C4-2B (cell line): ENCODE results near the gene KRT10.

Experiments used
- ZFX ChIP-seq: fragments of 450-650 bp; IDR thresholded peaks from 2 replicates; pipeline ENCODE4 v1.6.1; 2017
- TF ChIP-seq, protein P1 (sequence below): fragments of 450-650 bp; conservative IDR thresholded peaks from 2 replicates; pipeline ENCODE4 v1.5.1; 2017; ENCODE audit warnings: mild to moderate bottlenecking

DNA sequence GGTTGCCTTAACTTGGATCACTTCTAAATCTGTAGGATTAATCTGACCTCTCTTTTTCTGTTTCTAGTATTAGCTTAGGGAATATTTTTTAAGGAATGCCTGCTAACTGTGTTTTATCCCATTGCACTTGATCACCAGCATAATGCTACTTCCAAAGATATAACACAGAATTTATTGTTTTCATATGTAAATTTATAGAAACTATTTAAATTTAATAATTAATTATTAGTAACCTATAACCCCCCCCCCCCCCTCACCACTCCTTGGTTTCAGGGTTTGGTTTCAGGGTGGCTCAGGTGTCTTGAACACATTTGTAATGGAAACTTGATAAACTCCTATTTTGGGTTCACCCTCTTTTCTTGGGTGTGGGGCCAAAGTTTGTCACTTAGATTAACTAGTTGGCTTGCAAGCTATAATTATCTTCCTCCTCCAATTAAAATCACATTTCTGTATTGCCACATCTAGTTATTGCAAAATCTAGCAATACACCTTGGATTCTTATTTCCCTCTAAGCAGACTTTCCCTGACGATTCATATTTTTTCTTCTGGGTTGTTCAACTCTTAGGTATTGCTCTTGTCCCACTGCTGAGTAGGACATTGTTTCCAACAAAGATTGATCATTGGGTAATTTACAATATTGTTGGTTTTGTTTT is 26.3 kb upstream of the KRT10 start:
- TF ChIP-seq, protein P1, sequence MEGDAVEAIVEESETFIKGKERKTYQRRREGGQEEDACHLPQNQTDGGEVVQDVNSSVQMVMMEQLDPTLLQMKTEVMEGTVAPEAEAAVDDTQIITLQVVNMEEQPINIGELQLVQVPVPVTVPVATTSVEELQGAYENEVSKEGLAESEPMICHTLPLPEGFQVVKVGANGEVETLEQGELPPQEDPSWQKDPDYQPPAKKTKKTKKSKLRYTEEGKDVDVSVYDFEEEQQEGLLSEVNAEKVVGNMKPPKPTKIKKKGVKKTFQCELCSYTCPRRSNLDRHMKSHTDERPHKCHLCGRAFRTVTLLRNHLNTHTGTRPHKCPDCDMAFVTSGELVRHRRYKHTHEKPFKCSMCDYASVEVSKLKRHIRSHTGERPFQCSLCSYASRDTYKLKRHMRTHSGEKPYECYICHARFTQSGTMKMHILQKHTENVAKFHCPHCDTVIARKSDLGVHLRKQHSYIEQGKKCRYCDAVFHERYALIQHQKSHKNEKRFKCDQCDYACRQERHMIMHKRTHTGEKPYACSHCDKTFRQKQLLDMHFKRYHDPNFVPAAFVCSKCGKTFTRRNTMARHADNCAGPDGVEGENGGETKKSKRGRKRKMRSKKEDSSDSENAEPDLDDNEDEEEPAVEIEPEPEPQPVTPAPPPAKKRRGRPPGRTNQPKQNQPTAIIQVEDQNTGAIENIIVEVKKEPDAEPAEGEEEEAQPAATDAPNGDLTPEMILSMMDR: no peak
- TF ChIP-seq ZFX: no peak
